Adrenal gland (tissue), 12 donors: ENCODE measurements around the gene USP6. TPM values are rescaled to one million over a fixed set of nuclear protein-coding genes. Genes with fewer than 3 reads are reported as not detected.
"Not testable (repeated sequence)": the region's sequence is repeated elsewhere in the genome, so short reads cannot be mapped to it uniquely, and the experiment has no call there.

Experiments
- DNase-seq, 7 donors: peaks; one replicate each; pipeline ENCODE4 v3.0.0-alpha.2; 2019 to 2020
- H3K27ac ChIP-seq, 5 donors: fragments of 200-600 bp; sonication (generic) in 4 of 5; 1 replicate in 3 of 5; 2 replicates in 2 of 5; pipeline versions ENCODE4 v1.5.1 to v1.8.0; 2016 to 2020; ENCODE audit warnings: mild to moderate bottlenecking in 1 of 5
- H3K27me3 ChIP-seq: fragments of 200-600 bp; 2 replicates; pipeline ENCODE4 v1.8.0; 2021
- H3K36me3 ChIP-seq, 2 donors: fragments of 200-600 bp; replicated peaks in 1 of 2; 1 replicate in 1 of 2; 2 replicates in 1 of 2; pipeline versions ENCODE4 v1.5.1 to v1.8.0; 2018 to 2022
- H3K4me1 ChIP-seq, 2 donors: fragments of 200-600 bp; replicated peaks in 1 of 2; 1 replicate in 1 of 2; 2 replicates in 1 of 2; pipeline versions ENCODE4 v1.5.1 to v1.8.0; 2018 to 2021
- H3K4me3 ChIP-seq, 4 donors: fragments of 200-600 bp; sonication (generic) in 3 of 4; one replicate each; pipeline ENCODE4 v1.5.1; 2016 to 2018
- H3K9me3 ChIP-seq, 3 donors: fragments of 200-600 bp; sonication (generic) in 1 of 3; replicated peaks in 1 of 3; 1 replicate in 2 of 3; 2 replicates in 1 of 3; pipeline versions ENCODE4 v1.5.1 to v1.8.0; 2016 to 2021
- CTCF ChIP-seq, 6 experiments: fragments of 450-650 bp in 4 of 6; fragments of 200-600 bp in 2 of 6; sonication (generic) in 1 of 6; IDR thresholded peaks; 1 replicate in 5 of 6; 2 replicates in 1 of 6; pipeline versions ENCODE4 v1.5.1 to v1.8.0; 2016 to 2021; ENCODE audit warnings: antibody characterized with exemption in 6 of 6, mild to moderate bottlenecking in 2 of 6, moderate library complexity in 1 of 6
- POLR2A ChIP-seq, 2 donors: fragments of 450-650 bp; IDR thresholded peaks; one replicate each; pipeline ENCODE4 v1.6.1; 2017; ENCODE audit warnings: antibody characterized with exemption in 2 of 2, mild to moderate bottlenecking in 2 of 2, moderate library complexity in 1 of 2
- WGBS, 4 donors: extraction: QIAGEN DNeasy Blood & Tissue Kit in 2 of 4; methylation state at CpG; one replicate each; pipeline versions ENCODE4 v1.1.5 to v1.1.7; 2013 to 2017; 5-methylcytosine and 5-hydroxymethylcytosine counted together
- intact Hi-C, 2 donors: fragments of 100-400 bp; cut with DNase I; formaldehyde crosslinking; loops; one replicate each; pipeline versions ENCODE4 v1.14.1 to v1.15.0; 2022 to 2023
- polyA plus RNA-seq, 3 donors: library from polyadenylated mRNA; stranded (reverse); fragments of 200-250 nt in 2 of 3; fragments of 350-450 nt in 1 of 3; fragmentation: Illumina TruSeq in 1 of 3; extraction: RNeasy Lipid Tissue Mini Kit (QIAGEN cat#74804) in 1 of 3; gene quantifications; one replicate each; pipeline ENCODE4 v1.2.3, GENCODE V29; 2013 to 2014
- total RNA-seq, 9 donors: library from RNA; depleted of rRNA in 4 of 9; stranded (reverse); fragments of >200 nt in 4 of 9; fragments of 120-200 nt in 1 of 9; fragmentation: NEBNext Ultra II Directional in 1 of 9; extraction: Animal tissue kit (Norgen Biotek cat#: 25700) in 1 of 9; gene quantifications; one replicate each; pipeline versions ENCODE4 v1.1.0 to v1.2.4, GENCODE V29; 2013 to 2023
- donor health status: healthy with polysubstance abuse.
- donor health status: Bipolar disorder and iron deficiency.
- donor health status: DM: yes; HTN: yes; CAD: no.
- donor health status: DM: no; HTN: no; CAD: no.
- donor health status: DM: no; HTN: no; CAD: no.
- donor health status: DM: yes; HTN: yes; CAD: no.

The USP6 gene
- total and polyA plus RNA-seq, 12 donors = 0.04 to 0.40 (median 0.14) TPM; not detected in 3

- no peak overlapping the region for H3K27ac ChIP-seq
- DNase-seq = no peak
- TF ChIP-seq POLR2A (IDR thresholded peaks at IDR 0.05) (no peak), CTCF (IDR thresholded peaks at IDR 0.05) (no peak)
- no peaks in the 10 kb centered on the region for H3K36me3 ChIP-seq
- H3K27me3 ChIP-seq = no peaks in the 10 kb centered on the region
- H3K9me3 ChIP-seq = no peaks in the 10 kb centered on the region
- WGBS, 4 donors = 78 to 93% (median 84%) methylated on average over 3 to 14 of the region's 14 CpGs
- H3K4me3 ChIP-seq = no peak overlapping the region
- intact Hi-C loops = no loop called here
- H3K4me1 ChIP-seq = no peaks in the 10 kb centered on the region
These were observed 20.1 kb downstream of the USP6 start for GRCh38 chr17:5135726-5136579.

DNA sequence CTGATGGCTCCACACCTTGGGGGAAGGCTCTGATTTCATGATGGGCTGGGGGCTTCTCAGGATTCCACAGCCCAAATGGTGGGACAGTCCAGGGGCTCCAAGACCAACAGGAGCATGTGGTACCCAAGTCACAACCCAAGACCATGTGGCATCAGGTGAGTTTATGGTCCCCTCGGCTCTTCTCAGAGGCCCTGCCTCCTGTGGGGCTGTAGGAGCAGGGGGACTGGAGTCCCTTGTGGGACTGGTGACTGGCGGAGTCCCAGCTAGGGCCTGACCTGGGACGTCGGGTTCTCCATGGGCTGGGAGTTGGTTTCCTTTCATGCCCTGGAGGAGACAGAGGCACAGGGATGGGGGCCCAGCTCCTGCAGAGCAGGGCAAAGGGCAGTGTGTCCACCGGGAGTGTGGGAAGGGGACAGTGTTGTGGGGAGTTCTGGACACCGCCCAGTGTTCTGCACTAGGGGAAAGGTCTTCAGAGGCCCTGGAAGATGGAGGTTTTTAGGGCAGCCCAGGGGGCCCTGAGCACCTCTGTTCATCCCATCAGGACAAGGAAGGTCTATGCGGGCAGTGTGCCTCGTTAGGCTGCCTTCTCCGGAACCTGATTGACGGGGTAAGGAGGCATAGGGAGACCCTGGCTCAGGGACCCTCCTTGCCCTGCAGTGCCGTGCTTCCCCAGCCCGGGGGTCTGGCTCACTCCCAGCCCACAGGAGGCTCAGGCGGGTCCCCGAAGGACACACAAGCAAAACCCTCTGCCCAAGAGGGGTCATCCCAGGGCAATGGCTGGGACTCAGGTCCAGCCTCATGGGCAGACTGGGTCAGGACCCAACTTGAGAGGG lies 21.0 kb downstream of the USP6 start:
- H3K4me1 ChIP-seq, H3K27me3 ChIP-seq, DNase-seq, H3K27ac ChIP-seq, intact Hi-C loops, H3K36me3 ChIP-seq, H3K9me3 ChIP-seq, H3K4me3 ChIP-seq: not testable (repeated sequence)
- 83 to 89% (median 88%) methylated on average over 3 to 14 of the region's 14 CpGs for WGBS, 4 donors

DNA sequence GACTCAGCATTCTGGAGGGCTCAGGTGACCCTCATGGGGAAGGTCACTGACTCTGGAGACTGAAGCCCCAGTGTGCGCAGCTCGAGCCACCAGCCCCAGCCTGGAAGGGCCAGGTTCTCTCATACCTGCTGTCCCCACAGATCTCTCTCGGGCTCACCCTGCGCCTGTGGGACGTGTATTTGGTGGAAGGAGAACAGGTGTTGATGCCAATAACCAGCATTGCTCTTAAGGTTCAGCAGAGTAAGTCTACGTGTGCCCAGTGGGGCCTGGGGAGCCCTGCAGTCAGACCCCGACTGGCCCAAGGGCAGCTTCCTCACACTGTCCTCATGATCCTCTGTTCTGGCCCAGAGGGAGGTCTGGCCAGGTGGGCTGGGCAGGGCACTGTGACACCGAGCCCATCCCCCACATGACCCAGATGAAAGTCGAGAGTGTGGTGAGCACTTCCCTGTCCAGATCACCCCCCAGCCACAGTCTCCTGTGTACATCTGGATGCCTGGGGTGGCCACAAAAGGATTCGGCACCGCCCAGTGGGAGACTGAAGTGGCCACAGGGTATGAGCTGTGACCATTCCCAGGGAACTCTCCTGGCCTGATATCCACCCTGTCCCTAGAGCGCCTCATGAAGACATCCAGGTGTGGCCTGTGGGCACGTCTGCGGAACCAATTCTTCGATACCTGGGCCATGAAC lies 21.8 kb downstream of the USP6 start:
- WGBS, 4 donors = 84 to 90% (median 87%) methylated on average over 11 to 15 of the region's 15 CpGs
- DNase-seq, H3K4me1 ChIP-seq, H3K27me3 ChIP-seq, H3K36me3 ChIP-seq, intact Hi-C loops, H3K9me3 ChIP-seq, H3K4me3 ChIP-seq, H3K27ac ChIP-seq: not testable (repeated sequence)

DNA sequence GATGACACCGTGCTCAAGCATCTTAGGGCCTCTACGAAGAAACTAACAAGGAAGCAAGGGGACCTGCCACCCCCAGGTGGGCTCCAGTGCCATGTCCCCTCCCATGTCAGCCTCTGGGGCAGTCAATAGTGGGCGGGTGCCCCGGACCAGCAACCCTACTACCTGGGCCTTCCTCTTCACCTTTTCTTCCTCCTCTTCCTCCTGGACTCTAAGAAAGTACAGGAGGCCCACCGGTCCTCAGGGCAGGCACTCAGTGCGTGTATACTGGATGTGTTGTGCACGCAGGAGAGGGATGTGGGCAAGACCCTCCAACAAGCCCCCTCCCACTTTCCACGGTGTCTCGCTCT lies 22.3 kb downstream of the USP6 start:
- intact Hi-C loops, H3K27me3 ChIP-seq, DNase-seq, H3K27ac ChIP-seq, H3K4me1 ChIP-seq, H3K9me3 ChIP-seq, H3K36me3 ChIP-seq, H3K4me3 ChIP-seq: not testable (repeated sequence)
- WGBS, 4 donors = 88 to 94% (median 93%) methylated on average over 7 to 9 of the region's 9 CpGs

DNA sequence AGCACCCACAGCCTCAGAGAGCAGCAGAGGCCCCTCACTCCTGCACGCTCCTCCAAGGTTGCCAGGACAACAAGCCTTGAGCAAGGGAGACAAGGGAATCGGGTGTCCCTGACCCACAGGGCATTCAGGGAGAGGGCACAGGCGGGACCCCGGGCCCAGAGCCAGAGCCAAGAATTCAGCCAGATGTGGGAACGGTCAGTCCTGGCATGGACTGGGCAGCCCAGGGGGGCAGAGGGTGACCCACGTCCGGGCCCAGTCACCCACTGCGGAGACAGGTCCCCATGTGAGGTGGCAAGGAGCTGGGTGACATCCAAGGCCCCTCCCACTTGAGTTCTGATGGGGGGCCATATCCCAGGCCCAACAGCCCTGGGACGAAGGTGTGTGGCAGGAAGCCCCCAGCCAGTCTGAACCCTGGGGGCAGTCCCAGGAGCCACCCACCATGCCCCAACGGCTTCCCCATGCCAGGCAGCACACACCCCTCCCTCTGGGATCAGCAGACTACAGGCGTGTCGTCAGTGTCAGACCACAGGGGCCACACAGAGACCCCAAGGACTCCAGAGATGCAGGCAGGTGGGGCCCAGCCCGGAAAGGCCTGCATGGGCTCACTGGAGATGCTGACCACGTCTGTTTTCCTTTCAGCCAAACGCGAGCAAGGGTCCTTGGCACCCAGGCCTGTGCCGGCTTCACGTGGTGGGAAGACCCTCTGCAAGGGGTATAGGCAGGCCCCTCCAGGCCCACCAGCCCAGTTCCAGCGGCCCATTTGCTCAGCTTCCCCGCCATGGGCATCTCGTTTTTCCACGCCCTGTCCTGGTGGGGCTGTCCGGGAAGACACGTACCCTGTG lies 23.0 kb downstream of the USP6 start:
- H3K4me3 ChIP-seq = no peak overlapping the region
- H3K4me1 ChIP-seq = no peaks in the 10 kb centered on the region
- no peak overlapping the region for H3K27ac ChIP-seq
- DNase-seq = no peak
- intact Hi-C loops = no loop called here
- TF ChIP-seq POLR2A (IDR thresholded peaks at IDR 0.05) = no peak
- no peak for TF ChIP-seq CTCF (IDR thresholded peaks at IDR 0.05)
- no peaks in the 10 kb centered on the region for H3K36me3 ChIP-seq
- no peaks in the 10 kb centered on the region for H3K27me3 ChIP-seq
- WGBS, 4 donors = 69 to 87% (median 83%) methylated on average over 10 to 24 of the region's 24 CpGs
- no peaks in the 10 kb centered on the region for H3K9me3 ChIP-seq
